Activated CD8-positive, alpha-beta memory T cell treated with anti-CD3 and anti-CD28 coated beads for 1 hour (primary cell): ENCODE measurements around the gene EXOC3L4.
"Not testable (repeated sequence)": the region's sequence is repeated elsewhere in the genome, so short reads cannot be mapped to it uniquely, and the experiment has no call there.

ENCODE experiments used
- DNase-seq, 2 donors: peaks; one replicate each; pipeline ENCODE4 v3.0.0-alpha.2; 2020; ENCODE audit warnings: low read depth in 1 of 2; ENCODE audit errors: extremely low read depth in 1 of 2

Gene EXOC3L4

GRCh38 chr14:103103461-103104388, 9.2 kb downstream of the EXOC3L4 start:
- no peak for DNase-seq

- DNase-seq: no peak
These were observed 9.8 kb downstream of the EXOC3L4 start for GRCh38 chr14:103104389-103104653.

GRCh38 chr14:103104654-103105452, 10.3 kb downstream of the EXOC3L4 start:
- peak; percentile 30 to 69 for DNase-seq

- DNase-seq: no peak
These were observed 11.1 kb downstream of the EXOC3L4 start for GRCh38 chr14:103105580-103106150.

- DNase-seq: no peak
These were observed 12.9 kb downstream of the EXOC3L4 start for GRCh38 chr14:103107455-103107854.

GRCh38 chr14:103107941-103108748, 13.6 kb downstream of the EXOC3L4 start:
- DNase-seq: no peak

- no peak for DNase-seq
These were observed 14.3 kb downstream of the EXOC3L4 start for GRCh38 chr14:103108749-103109207.

GRCh38 chr14:103109535-103110441, 15.3 kb downstream of the EXOC3L4 start:
- DNase-seq: no peak

GRCh38 chr14:103110681-103111231, 16.2 kb downstream of the EXOC3L4 start:
- no peak for DNase-seq

- no peak for DNase-seq
These were observed 16.8 kb downstream of the EXOC3L4 start for GRCh38 chr14:103111232-103111868.

GRCh38 chr14:103112400-103113243, 18.1 kb downstream of the EXOC3L4 start:
- DNase-seq: no peak

GRCh38 chr14:103113303-103113702, 18.8 kb downstream of the EXOC3L4 start:
- no peak for DNase-seq

GRCh38 chr14:103113774-103114173, 19.2 kb downstream of the EXOC3L4 start:
- no peak for DNase-seq

- DNase-seq: not testable (repeated sequence)
These were observed 20.7 kb downstream of the EXOC3L4 start for GRCh38 chr14:103115086-103115679.

- no peak for DNase-seq
These were observed 21.5 kb downstream of the EXOC3L4 start for GRCh38 chr14:103115845-103116572.

- no peak for DNase-seq
These were observed 22.1 kb downstream of the EXOC3L4 start for GRCh38 chr14:103116636-103117035.

- DNase-seq: not testable (repeated sequence)
These were observed 23.0 kb downstream of the EXOC3L4 start for GRCh38 chr14:103117499-103117898.
